Skin epidermis (tissue), 12 donors: ENCODE data around the gene ITGA11.

Source experiments
- H3K27ac ChIP-seq, 21 experiments: fragments of 200-600 bp; sonication (generic) in 11 of 21; one replicate each; pipeline ENCODE4 v1.5.0; 2020; ENCODE audit warnings: mild to moderate bottlenecking in 3 of 21, inconsistent platforms in 2 of 21, moderate library complexity in 2 of 21
- H3K4me3 ChIP-seq, 7 experiments: fragments of 200-600 bp; sonication (generic) in 2 of 7; one replicate each; pipeline ENCODE4 v1.5.0; 2020; ENCODE audit warnings: inconsistent platforms in 2 of 7, mild to moderate bottlenecking in 2 of 7, moderate library complexity in 1 of 7

The ITGA11 gene

GRCh38 chr15:68284616-68285258 is 147.2 kb downstream of the ITGA11 start:
- no peak overlapping the region for H3K4me3 ChIP-seq
- H3K27ac ChIP-seq, result peak overlapping the region in 2 of 21 experiments; percentile 1 to 39

- Histone ChIP-seq H3K27ac (peak overlapping the region in 1 of 21 experiments; percentile 67), H3K4me3 (no peak overlapping the region)
Measured at GRCh38 chr15:68283401-68283800, 148.6 kb downstream of the ITGA11 start.

GRCh38 chr15:68281008-68281407 is 151.0 kb downstream of the ITGA11 start:
- H3K4me3 ChIP-seq, result peak overlapping the region in 6 of 7 experiments; percentile 0 to 91 (median 74)
- H3K27ac ChIP-seq, result peak overlapping the region in 17 of 21 experiments; percentile 4 to 100 (median 66)

- Histone ChIP-seq H3K4me3 (peak overlapping the region; percentile 64 to 91 (median 86)), H3K27ac (peak overlapping the region in 16 of 21 experiments; percentile 3 to 100 (median 96))
Measured at GRCh38 chr15:68279779-68280753, 151.9 kb downstream of the ITGA11 start.

- H3K4me3 ChIP-seq, result peak overlapping the region; percentile 64 to 91 (median 86)
Measured at GRCh38 chr15:68278595-68279405, 153.2 kb downstream of the ITGA11 start.

GRCh38 chr15:68278345-68278594 is 153.7 kb downstream of the ITGA11 start:
- H3K4me3 ChIP-seq, result peak overlapping the region; percentile 64 to 91 (median 86)
- H3K27ac ChIP-seq, result peak overlapping the region; percentile 90 to 100 (median 97)

More at GRCh38 chr15:68278595-68279405, 153.2 kb downstream of the ITGA11 start:
- peak overlapping the region; percentile 90 to 100 (median 97) for H3K27ac ChIP-seq

GRCh38 chr15:68277603-68278344 is 154.2 kb downstream of the ITGA11 start, which contains the start of gene FEM1B:
Gene FEM1B, plus strand, starts transcription at chr15:68277745. Its CDS starts 673 bp downstream, at chr15:68278418.
- peak within 1 kb of the TSS; percentile 64 to 91 (median 86) for H3K4me3 ChIP-seq
- peak within 1 kb of the TSS; percentile 90 to 100 (median 97) for H3K27ac ChIP-seq

GRCh38 chr15:68277131-68277602 is 154.8 kb downstream of the ITGA11 start:
- H3K4me3 ChIP-seq, result peak overlapping the region; percentile 64 to 91 (median 86)
- peak overlapping the region; percentile 90 to 100 (median 97) for H3K27ac ChIP-seq

GRCh38 chr15:68276668-68277067 is 155.3 kb downstream of the ITGA11 start:
- H3K27ac ChIP-seq, result peak overlapping the region; percentile 90 to 100 (median 97)
- H3K4me3 ChIP-seq, result peak overlapping the region; percentile 64 to 91 (median 86)

GRCh38 chr15:68275165-68275746 is 156.7 kb downstream of the ITGA11 start:
- Histone ChIP-seq H3K27ac (peak overlapping the region in 10 of 21 experiments; percentile 9 to 100 (median 96)), H3K4me3 (no peak overlapping the region)

GRCh38 chr15:68274201-68274848 is 157.6 kb downstream of the ITGA11 start:
- H3K4me3 ChIP-seq, result no peak overlapping the region
- H3K27ac ChIP-seq, result peak overlapping the region in 11 of 21 experiments; percentile 8 to 95 (median 74)

GRCh38 chr15:68272721-68273271 is 159.2 kb downstream of the ITGA11 start:
- Histone ChIP-seq H3K27ac (peak overlapping the region in 20 of 21 experiments; percentile 20 to 95 (median 71)), H3K4me3 (no peak overlapping the region)

GRCh38 chr15:68271854-68272471 is 160.0 kb downstream of the ITGA11 start:
- no peak overlapping the region for H3K4me3 ChIP-seq
- peak overlapping the region in 20 of 21 experiments; percentile 41 to 95 (median 71) for H3K27ac ChIP-seq

- H3K4me3 ChIP-seq, result no peak overlapping the region
- H3K27ac ChIP-seq, result peak overlapping the region in 9 of 21 experiments; percentile 25 to 68 (median 58)
Measured at GRCh38 chr15:68268405-68268804, 163.6 kb downstream of the ITGA11 start.

- Histone ChIP-seq H3K27ac (peak overlapping the region in 7 of 21 experiments; percentile 1 to 72 (median 45)), H3K4me3 (no peak overlapping the region)
Measured at GRCh38 chr15:68265674-68266073, 166.3 kb downstream of the ITGA11 start.

GRCh38 chr15:68265081-68265480 is 166.9 kb downstream of the ITGA11 start:
- H3K4me3 ChIP-seq, result no peak overlapping the region
- H3K27ac ChIP-seq, result peak overlapping the region in 4 of 21 experiments; percentile 1 to 69 (median 42)

- no peak overlapping the region for H3K27ac ChIP-seq
- H3K4me3 ChIP-seq, result no peak overlapping the region
Measured at GRCh38 chr15:68264282-68264681, 167.7 kb downstream of the ITGA11 start.
